NOMO-1 treated with dmso at 0.1 percent for 144 hours (cell line): ENCODE measurements around the gene CLUH.
"Not testable (repeated sequence)": the region's sequence is repeated elsewhere in the genome, so short reads cannot be mapped to it uniquely, and the experiment has no call there.

ENCODE experiments used
- DNase-seq: peaks from one replicate; lab custom pipeline; 2025; ENCODE audit not compliant: unreplicated experiment; lab: John Stamatoyannopoulos, UW

CLUH gene

DNA sequence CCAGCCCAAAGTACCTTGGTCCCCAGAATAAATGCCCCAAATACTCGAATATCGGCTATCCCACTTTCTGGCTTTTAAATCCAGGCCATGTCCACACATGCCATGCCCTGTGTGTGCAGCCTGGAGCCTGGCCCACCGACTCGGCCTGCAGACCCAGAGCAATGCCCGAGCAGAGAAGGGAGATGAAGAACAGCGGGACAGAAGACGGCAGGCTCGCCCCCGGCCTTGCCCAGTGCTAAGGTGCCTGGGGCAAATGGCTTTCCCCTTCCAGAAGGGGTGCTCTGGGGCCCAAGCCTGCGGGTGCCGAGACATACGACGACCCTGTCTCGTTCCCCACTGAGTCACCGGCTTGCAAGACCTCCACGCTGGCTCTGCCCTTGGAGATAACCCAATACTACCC, 8.0 kb downstream of the CLUH start:
- no peak for DNase-seq

DNA sequence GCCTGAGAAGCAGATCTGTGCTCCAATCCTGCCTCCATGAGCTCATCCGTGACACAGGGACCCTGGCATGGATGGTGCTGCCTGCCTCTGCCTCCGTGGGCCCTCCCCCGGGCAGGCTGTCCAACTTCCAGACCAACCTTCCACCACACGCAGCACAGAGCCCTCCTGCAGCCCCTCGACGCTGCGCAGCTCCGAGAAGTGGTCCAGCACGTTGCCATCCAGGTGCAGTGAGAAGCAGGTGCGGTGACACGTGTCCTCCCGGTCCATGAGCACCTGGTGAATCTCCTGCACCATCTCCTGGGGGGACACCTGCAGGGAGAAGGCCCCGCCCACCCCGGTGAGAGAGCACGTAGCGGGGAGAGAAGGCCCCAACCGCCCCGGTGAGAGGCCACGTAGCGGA, 8.4 kb downstream of the CLUH start:
- DNase-seq: no peak

DNA sequence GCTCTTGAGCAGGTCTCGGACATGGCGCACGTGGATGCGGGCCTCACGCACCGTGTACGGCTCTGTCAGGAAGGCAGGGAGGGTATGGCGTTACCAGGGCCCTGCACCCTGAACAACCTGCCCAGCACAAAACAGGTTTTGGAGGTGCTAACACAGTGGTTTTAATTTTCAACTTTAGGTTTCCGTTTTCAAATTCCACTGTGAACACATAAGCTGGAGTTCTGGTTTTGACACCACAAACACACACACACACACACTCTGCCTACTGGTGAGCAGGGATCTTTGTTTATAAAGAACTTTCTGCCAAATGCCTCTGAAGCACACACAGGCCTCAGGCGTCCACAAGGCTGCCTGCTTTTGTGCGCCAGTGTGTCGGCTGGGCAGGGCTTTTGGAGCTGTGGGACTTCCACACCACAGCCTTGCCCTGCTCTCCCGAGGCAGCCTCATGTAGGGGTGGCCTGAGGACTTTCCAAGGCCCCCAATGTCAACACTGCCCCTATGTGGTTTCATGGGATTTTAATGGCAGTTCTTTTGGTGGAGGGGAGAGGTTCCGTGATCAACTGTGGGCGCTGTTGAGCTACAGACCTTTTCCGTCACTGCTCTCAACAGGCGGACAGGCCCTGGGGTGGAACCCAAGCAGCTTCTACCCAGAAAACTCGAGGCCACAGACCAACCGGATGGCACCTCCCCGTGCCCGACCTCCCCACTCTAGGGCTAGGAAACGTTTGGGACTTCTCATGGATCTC, 9.4 kb downstream of the CLUH start:
- no peak for DNase-seq

DNA sequence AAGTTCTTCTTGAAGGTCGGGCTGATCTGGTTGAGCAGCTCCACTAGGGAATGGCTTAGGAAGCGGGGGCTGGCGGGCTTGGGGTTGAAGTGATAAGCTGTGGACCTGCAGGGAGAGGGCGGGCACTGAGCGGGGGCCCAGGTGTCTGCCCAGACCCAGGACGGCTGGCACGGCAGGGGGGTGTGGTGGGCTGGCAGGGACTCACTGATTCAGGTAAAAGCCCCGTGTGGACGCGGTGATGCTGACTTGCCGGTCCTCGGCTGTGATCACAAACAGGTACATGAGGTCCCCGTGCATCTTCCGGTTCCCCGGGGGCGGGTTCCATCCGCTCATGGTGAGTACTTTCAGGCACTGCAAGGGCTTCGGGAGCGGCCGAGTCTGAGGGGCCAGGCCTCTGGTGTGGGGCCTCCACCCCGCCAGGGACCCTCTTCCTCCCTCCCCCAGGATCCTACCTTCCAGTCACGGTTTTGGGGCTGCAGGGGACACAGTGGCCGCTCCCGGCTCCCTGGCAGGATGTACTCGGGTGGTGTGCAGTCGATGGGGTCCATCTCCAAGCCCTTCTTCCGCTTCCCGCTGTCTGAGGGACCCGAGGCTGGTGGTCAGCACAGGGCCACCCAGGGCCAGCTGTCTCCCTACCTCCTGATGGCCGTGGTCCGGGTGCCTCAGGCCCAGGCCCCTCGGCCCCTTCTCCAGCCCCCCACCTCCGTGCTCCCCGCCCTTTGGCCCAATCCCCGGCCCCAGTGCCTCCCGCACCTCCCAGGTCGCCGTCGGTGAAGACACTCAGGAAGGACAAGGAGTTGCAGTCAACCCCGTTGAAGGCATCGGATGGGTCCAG, 10.2 kb downstream of the CLUH start:
- DNase-seq: no peak

DNA sequence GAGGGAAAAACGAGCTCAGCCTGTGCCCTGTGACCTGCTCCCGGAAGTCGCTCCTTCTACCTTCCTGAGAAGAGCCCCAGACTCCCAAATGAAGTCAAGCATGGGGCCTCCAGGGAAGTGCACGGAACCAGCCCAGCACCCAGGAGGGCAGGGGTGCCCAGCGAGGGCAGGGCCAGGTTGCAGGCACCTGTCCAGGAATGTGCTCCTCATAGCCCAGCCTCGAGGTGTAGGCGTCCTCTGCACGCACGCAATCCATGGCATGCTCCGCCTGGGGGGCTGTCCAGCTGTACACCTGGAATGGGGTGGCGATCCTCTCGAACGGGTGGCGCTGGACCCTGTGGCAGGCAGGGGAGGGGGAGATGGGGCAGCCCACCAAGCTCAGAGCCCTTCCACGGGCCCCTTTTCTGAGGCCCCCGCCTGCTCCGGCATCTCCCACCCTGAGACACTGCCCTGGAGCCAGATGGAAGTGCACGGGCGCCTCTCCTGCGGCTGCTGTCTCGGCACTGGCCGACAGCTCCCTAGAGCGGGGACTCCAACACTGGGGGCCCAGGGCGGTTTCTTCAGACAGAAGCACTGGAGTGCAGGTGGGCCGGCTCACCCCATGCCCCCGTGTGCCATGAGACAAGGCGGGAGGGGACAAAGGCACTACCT, 10.9 kb downstream of the CLUH start:
- peak; percentile 94 for DNase-seq

DNA sequence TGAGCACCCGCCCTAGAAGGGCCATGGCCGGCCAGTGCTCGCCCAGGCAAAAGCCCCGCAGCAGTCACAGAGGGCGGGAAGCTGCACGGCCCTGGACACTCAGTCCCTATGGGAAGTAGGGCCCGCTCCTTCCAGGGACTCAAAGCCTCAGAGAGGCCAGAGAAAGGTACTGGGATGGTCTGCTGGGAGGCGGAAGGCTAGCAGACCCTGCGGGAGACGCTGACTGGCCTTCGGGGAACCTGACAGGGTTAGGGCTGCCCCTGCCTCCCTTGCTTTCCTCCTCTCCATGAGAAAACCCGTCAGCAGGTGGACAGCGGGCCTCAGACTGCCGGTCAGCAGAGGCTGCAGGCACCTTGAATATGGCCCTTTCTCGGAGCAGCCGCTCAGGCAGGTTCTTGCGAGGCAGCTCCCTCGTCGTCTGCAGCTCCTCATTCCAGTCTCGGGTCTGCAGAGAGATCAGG, 11.5 kb downstream of the CLUH start:
- no peak for DNase-seq

DNA sequence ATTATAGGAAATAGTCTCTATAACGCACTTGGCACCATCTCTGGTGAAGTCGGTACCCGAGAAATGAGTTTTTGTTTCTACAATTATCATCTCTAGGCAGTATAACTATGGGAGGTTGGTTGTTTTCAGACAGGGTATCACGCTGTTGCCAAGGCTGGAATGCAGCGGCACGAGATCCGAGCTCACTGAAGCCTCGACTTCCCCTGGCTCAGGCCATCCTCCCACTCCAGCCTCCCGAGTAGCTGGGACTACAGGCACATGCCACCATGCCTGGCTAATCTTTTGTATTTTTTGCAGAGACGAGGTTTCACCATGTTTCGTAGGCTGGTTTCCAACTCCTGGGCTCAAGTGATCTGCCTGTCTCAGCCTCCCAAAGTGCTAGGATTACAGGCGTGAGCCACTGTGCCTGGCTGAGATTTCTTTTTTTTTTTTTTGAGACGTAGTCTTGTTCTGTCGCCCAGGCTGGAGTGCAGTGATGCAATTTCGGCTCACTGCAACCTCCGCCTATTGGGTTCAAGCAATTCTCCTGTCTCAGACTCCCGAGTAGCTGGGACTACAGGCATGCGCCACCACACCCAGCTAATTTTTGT, 12.3 kb downstream of the CLUH start:
- not testable (repeated sequence) for DNase-seq

DNA sequence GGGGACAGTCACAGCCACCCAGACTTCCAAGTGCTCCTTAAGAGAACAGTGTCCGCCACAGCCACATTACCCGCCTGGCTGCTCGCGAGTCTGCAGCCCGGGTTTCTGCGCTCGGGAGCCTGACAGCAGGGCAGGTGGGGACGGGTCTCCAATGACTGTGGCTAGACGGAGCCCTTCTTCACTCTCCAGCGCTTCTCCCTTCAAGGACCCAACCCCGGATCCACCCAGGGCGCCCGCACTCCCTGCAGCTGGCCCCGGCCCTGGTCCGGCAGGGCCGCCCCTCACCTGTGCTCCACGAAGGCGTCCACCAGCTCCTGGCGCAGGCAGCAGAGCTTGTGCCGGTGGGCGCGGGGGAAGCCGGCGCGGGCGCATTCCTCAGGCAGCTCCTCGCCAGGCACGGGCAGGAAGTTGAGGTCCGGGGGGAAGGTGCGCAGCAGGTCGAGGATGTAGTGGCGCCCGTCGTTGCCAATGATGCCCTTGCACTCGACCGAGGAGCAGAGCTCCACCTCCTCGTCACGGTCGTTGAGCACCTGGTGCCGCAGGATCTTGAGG, 13.9 kb downstream of the CLUH start:
- DNase-seq: no peak

DNA sequence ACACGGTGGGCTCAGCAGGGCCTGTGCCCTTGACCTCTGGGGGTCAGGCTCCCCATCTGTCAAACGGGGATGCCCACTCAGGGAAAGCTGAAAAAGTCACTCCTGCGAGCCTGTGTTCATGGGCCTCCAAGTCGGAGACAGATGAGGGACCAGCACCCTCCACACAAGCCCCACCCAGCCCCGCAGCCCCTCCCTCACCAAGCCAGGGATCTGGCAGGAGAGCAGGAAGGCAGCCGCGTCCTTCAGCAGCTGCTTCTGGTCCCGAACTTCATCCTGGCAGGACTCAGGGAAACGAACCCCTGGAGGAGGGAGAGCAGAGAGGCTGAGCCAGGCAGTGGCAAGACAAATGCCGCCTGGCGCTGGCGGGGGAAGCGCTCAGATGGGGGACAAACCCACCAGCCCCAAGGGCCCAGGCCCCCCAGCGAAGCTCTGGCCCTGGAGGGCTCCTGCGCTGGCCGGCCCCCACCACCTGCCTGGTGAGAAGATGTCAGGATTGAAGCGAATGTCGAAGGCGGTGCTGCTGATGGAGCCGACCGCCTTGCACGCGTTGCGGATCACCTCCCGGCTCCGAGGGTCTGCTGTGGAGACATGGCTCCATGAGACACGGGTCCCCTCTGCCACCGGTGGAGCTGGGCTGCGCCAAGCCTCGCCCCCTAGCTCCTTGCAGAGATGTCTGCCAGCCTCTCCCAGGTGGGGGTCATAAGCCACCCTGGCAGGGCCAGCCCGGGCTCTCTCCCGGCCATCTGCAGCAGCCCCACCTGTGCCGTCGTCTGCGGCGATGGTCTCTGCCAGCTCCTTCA, 15.4 kb downstream of the CLUH start:
- no peak for DNase-seq

DNA sequence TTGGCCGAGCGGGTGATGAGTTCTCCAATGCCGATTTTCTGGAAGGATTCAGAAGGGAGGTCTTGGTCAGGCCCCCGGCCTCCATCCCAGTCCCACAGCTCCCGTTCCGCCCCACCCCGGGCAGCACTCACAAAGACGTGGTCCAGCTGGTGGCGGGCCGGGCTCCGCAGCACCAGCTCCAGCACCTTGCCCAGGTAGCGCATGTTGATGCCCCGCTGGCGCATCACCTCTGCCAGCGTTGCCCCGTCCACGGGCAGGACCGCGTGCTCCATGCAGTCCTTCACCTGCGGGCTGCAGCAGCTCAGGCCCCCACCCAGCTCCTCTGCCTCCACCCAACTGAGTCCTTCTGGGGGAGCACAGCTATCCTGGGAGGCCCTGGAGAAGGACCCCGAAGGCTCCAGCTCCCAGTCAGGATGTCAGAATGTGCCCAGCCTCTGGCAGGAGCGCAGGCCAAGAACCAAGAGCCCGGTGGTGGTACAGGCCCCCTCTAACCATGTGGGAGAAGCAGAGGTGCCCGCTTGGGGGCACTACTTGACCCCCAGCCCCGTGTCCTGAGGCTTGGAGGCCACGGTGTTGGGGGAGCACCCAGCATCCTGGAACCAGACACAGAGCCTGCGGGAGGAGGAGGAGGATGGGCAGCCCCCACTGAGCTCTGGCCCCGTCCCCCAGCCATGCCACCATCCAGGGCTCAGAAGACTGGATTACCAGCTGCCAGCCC, 16.2 kb downstream of the CLUH start:
- no peak for DNase-seq

DNA sequence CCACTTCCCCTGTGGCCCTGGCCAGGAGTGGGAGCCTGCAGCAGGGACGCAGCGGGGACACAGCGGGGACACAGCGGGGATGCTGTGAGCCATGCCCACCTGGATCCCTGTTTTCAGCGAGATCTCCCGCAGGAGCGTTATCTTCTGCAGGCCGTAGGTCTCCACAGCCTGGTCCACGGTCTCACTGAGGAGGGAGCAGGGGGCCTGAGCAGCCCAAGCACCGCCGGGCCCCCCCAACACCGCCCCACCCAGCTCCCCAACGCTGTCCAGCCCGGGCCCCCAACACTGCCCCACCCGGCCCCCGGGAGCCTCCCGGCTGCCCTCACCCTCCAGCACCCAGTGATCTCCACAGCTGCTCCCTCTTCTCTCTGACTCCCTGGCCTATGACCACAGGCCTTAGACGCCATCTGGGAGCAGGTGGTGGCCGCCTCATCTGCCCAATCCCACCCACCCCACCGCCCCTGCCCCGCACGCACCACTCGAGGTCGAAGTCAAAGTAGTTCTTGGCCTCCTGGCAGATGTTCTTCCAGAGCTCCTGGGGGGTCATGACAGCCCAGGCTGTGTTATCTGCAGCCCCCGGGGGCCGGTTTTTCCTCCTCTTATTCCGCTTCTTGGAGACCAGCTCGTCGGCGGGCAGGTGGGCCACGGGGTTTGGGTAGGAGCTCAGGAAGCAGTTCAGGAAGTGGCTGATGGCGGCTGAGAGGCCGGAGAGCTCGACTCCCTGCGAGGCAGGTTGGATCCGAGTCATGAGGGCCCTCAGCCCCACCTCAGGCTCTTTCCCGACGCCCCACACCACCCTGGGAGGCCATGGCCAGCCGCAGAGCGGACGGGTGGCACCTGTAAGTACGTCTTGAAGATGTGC, 17.0 kb downstream of the CLUH start:
- no peak for DNase-seq

DNA sequence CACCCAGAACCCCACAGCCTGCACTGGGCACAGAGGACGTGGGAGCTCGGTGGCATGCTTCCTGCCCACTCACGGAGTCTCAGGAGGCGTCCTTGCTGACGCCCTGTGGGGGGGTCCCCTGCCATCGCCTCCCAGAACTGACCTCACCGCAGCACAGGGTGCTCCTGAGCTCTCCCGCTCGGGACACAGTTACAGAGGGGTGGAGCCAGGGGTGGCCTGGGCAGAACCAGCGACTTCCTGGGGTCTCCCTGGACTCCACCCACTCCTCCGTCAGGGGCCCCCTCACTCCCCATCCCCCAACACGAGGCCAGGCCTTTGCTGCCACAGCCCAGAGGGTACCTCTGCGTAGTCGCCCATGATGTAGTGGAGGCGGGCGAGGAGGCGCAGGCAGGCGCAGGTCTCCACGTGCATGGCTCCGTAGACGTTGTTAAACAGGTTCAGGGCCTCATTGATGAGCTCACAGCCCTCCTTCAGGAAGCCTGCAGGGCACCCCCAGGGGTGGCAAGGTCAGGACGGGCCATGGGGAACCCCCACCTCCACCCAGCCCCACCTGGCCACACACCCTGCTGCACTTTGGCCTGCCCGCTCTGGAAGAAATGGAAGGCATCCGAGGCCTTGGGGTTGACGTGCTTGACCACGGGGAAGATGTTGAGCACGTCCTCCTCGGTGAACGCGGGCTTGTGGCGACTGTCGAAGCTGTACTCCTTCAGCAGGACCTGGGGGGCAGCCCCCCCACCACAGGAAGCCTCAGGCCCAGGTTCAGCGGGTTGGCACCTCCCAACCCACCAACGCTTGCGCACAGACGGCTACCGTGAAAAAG, 17.8 kb downstream of the CLUH start:
- no peak for DNase-seq

DNA sequence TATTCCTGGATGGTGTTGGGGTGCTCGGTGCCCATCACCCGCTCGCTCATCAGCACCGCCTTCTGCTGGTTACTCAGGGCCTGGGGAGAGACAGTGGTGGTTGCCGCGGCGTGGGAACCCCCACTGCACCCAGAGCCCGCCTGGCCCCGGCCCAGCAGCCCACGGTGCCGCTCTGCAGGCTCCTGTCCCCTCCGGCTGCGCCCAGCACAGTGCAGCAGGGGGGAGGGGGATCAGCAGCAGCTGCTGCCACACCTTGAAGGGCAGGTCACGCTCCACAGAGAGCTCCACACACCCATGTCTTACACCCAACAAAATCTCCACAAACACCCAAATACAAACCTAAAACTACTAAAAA, 18.8 kb downstream of the CLUH start:
- no peak for DNase-seq

DNA sequence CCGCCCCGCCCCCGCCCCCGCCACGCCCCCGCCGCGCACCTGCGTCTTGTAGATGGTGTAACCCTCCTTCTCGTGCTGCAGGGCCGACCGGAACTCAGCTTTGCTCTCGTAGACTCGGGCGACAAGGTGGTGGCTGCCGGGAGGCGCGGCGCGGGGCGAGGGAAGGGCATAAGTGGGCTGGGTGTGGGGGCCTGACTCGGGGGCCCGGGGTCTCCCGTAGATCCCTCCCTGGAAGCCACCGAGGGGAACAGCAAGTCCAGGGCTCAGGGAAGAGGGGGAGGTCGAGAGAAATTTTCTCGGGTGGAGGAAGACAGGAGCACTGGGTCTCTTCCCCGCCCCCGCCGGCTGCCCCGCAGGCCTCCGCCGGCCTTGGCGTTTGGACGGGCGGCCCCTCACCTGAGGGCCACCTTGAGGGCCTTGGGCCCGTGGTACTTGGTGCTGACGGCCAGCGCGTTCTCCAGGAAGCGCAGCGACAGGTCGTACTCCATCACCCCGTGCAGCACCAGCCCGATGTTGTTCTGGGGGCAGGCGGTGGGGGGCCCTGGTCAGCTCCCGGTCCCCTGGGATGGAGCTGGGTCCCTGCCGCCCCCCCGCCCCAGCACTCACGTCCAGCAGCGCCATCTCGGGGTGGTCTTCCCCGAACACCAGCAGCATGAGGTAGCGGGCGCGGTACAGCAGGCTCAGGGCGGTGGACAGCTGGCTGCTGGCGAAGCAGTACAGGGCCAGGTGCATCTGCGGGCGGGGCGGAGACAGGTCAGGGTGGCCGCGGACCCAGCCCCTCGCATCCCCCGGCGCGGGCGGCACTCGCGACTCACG, 19.4 kb downstream of the CLUH start:
- no peak for DNase-seq

DNA sequence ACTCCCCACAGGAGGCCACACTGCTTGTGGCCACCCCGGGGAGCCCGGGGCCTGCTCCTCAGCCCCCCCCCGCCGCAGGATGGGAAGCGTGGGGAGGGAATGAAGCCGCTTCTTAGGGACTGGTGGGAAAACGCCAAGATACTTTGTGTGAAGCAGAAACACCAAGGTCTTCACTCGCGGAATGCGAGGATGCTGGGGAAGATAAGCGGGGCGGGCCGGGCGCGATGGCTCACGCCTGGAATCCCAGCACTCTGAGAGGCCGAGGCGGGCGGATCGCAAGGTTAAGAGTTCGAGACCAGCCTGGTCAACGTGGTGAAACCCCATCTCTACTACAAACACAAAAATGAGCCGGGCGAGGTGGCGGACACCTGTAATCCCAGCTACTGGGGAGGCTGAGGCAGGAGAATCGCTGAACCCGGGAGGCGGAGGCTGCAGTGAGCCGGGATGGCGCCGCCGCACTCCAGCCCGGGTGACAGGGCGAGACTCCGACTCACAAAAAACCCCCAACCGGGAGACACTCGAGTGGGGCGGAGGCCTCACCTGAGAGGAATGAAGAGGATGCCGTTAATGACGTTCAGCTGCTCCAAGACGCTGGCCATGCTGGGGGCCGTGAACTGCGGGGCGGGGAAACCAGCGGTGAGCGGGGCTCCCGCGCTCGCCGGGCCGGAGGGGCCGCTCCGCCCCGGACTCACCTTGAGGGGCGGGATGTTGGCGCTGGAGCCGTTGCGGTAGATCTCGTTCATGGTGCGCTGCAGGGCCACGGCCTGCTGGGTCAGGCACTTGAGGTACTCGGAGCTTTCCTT, 20.3 kb downstream of the CLUH start:
- DNase-seq: no peak
